Liver (tissue), 3 donors: ENCODE measurements around the gene MIF4GD.

ENCODE experiments used
- ATF3 ChIP-seq: IDR thresholded peaks from 2 replicates; pipeline ENCODE4 v1.6.1; 2016; ENCODE audit warnings: antibody characterized with exemption
- CTCF ChIP-seq: fragments of 150-350 bp; IDR thresholded peaks from 2 replicates; pipeline ENCODE4 v1.5.1; 2017; ENCODE audit warnings: improper control_type of control experiment, low read depth, low read length; ENCODE audit not compliant: missing input control
- EGR1 ChIP-seq, 2 donors: IDR thresholded peaks; 2 replicates each; pipeline ENCODE4 v1.6.1; 2016 to 2018; ENCODE audit warnings: antibody characterized with exemption in 2 of 2, low read depth in 2 of 2
- FOXA1 ChIP-seq: IDR thresholded peaks from 2 replicates; pipeline ENCODE4 v1.6.1; 2016; ENCODE audit warnings: antibody characterized with exemption
- GABPA ChIP-seq, 2 donors: IDR thresholded peaks in 1 of 2; conservative IDR thresholded peaks in 1 of 2; 2 replicates each; pipeline ENCODE4 v1.6.1; 2016; ENCODE audit warnings: antibody characterized with exemption in 2 of 2, mild to moderate bottlenecking in 1 of 2, moderate library complexity in 1 of 2
- JUND ChIP-seq, 2 donors: IDR thresholded peaks; 2 replicates each; pipeline ENCODE4 v1.6.1; 2016; ENCODE audit warnings: antibody characterized with exemption in 2 of 2
- MAX ChIP-seq: IDR thresholded peaks from 2 replicates; pipeline ENCODE4 v1.6.1; 2016; ENCODE audit warnings: antibody characterized with exemption
- RAD21 ChIP-seq, 2 donors: IDR thresholded peaks; 2 replicates each; pipeline ENCODE4 v1.6.1; 2016; ENCODE audit warnings: antibody characterized with exemption in 2 of 2, mild to moderate bottlenecking in 2 of 2
- REST ChIP-seq: IDR thresholded peaks from 2 replicates; pipeline ENCODE4 v1.6.1; 2016; ENCODE audit warnings: antibody characterized with exemption, mild to moderate bottlenecking
- SP1 ChIP-seq: IDR thresholded peaks from 2 replicates; pipeline ENCODE4 v1.6.1; 2018; ENCODE audit warnings: antibody characterized with exemption, mild to moderate bottlenecking
- TAF1 ChIP-seq: conservative IDR thresholded peaks from 2 replicates; pipeline ENCODE4 v1.6.1; 2016; ENCODE audit warnings: antibody characterized with exemption, mild to moderate bottlenecking
- YY1 ChIP-seq: IDR thresholded peaks from 2 replicates; pipeline ENCODE4 v1.6.1; 2016; ENCODE audit warnings: antibody characterized with exemption, mild to moderate bottlenecking
- ZBTB33 ChIP-seq: IDR thresholded peaks from 2 replicates; pipeline ENCODE4 v1.6.1; 2016; ENCODE audit warnings: antibody characterized with exemption
- donor health status: healthy.
- donor health status: healthy.

- TF ChIP-seq RAD21 (IDR thresholded peaks at IDR 0.05) (no peak), YY1 (no peak), CTCF (no peak), ATF3 (no peak), REST (no peak), FOXA1 (no peak), JUND (IDR thresholded peaks at IDR 0.05) (no peak), SP1 (no peak), MAX (no peak), ZBTB33 (no peak), EGR1 (IDR thresholded peaks at IDR 0.05; ENCODE audit: low read depth in 2 of 2) (no peak), TAF1 (no peak), GABPA (IDR thresholded peaks at IDR 0.05 in 1 of 2, conservative IDR thresholded peaks at IDR 0.05 in 1 of 2) (no peak)
Observed at GRCh38 chr17:75246404-75246803, 24.6 kb downstream of the MIF4GD start.
